ENCODE data around the gene RNU4-1.
"Not testable (repeated sequence)": the region's sequence is repeated elsewhere in the genome, so short reads cannot be mapped to it uniquely, and the experiment has no call there.

RNU4-1 gene

GRCh38 chr12:120257041-120257821, 35.8 kb downstream of the RNU4-1 start:
- no peak for DNase-seq

- no peak for DNase-seq
These were observed 38.2 kb downstream of the RNU4-1 start for GRCh38 chr12:120254809-120255208.

GRCh38 chr12:120253313-120253712, 39.7 kb downstream of the RNU4-1 start:
- DNase-seq: peak; percentile 78

- peak; percentile 87 for DNase-seq
These were observed 40.7 kb downstream of the RNU4-1 start for GRCh38 chr12:120252071-120252906.

- not testable (repeated sequence) for DNase-seq
These were observed 41.5 kb downstream of the RNU4-1 start for GRCh38 chr12:120251364-120252070.

- peak; percentile 43 for DNase-seq
These were observed 42.9 kb downstream of the RNU4-1 start for GRCh38 chr12:120249875-120250795.

GRCh38 chr12:120249266-120249874, 43.7 kb downstream of the RNU4-1 start:
- DNase-seq: no peak

GRCh38 chr12:120247621-120248030, 45.4 kb downstream of the RNU4-1 start:
- no peak for DNase-seq

- no peak for DNase-seq
These were observed 45.9 kb downstream of the RNU4-1 start for GRCh38 chr12:120247183-120247582.

GRCh38 chr12:120246705-120247104, 46.3 kb downstream of the RNU4-1 start:
- not testable (repeated sequence) for DNase-seq
